Panc1 (cell line): ENCODE results near the gene PXDN. TPM values are rescaled to one million over a fixed set of nuclear protein-coding genes. Genes with fewer than 3 reads are reported as not detected.

Experiments
- ATAC-seq: fragments of 200-7000 bp; cut with Tn5 transposase; 2 replicates; pipeline ENCODE4 v1.9.1; 2020; ENCODE audit warnings: mild to moderate bottlenecking, moderate library complexity
- BruUV-seq: library from RNA; stranded (reverse); fragments of 400-500 nt; replicated peaks from 2 replicates; lab custom pipeline; 2021; lab: Mats Ljungman, UMichigan
- CTCF ChIA-PET: fragments of 300-600 bp; sonication (Branson Sonifier 250); formaldehyde crosslinking; loops from one replicate; lab custom pipeline; 2022; ENCODE audit warnings: antibody characterized with exemption; lab: Charles Lee
- POLR2A ChIA-PET: fragments of 300-600 bp; sonication (Branson Sonifier 250); formaldehyde crosslinking; loops from one replicate; lab custom pipeline; 2022; ENCODE audit warnings: antibody characterized with exemption; lab: Charles Lee
- DNase-seq: peaks from one replicate; pipeline ENCODE4 v3.0.0-alpha.2; 2010; ENCODE audit warnings: low read depth, low spot score
- H3K27ac ChIP-seq: 2 replicates; pipeline ENCODE4 v1.5.1; 2011; ENCODE audit warnings: mild to moderate bottlenecking, low read length, inconsistent platforms
- H3K27me3 ChIP-seq: fragments of 200-500 bp; sonication (Bioruptor generic); 2 replicates; pipeline ENCODE4 v1.6.0; 2014; ENCODE audit warnings: low read length, inconsistent platforms; ENCODE audit not compliant: control insufficient read depth, insufficient read depth
- H3K36me3 ChIP-seq: fragments of 200-500 bp; sonication (Bioruptor generic); 2 replicates; pipeline ENCODE4 v1.5.1; 2014; ENCODE audit warnings: inconsistent platforms, mild to moderate bottlenecking, low read length, moderate library complexity; ENCODE audit not compliant: control insufficient read depth, insufficient read depth
- H3K4me1 ChIP-seq: 2 replicates; pipeline ENCODE4 v1.5.1; 2011; ENCODE audit warnings: inconsistent platforms, mild to moderate bottlenecking, low read length, moderate library complexity; ENCODE audit not compliant: control insufficient read depth, insufficient read depth
- H3K4me3 ChIP-seq, 2 experiments: 2 replicates each; pipeline ENCODE4 v1.5.1; 2011 to 2012; ENCODE audit warnings: low read depth in 2 of 2, low read length in 2 of 2, mild to moderate bottlenecking in 2 of 2, inconsistent platforms in 1 of 2, moderate library complexity in 1 of 2
- H3K9me3 ChIP-seq: fragments of 200-500 bp; sonication (Bioruptor generic); 2 replicates; pipeline ENCODE4 v1.5.1; 2014; ENCODE audit warnings: low read depth, mild to moderate bottlenecking, inconsistent platforms, low read length, moderate library complexity; ENCODE audit not compliant: control insufficient read depth, insufficient read depth
- CTCF ChIP-seq: fragments of 450-650 bp; IDR thresholded peaks from 2 replicates; pipeline ENCODE4 v1.5.1; 2017; ENCODE audit warnings: mild to moderate bottlenecking
- POLR2AphosphoS5 ChIP-seq: IDR thresholded peaks from 2 replicates; pipeline ENCODE4 v1.6.1; 2012; ENCODE audit warnings: mild to moderate bottlenecking, low read depth, low read length, moderate library complexity
- SIN3A ChIP-seq: IDR thresholded peaks from 2 replicates; pipeline ENCODE4 v1.6.1; 2012; ENCODE audit warnings: low read depth, mild to moderate bottlenecking, low read length, moderate library complexity, borderline replicate concordance; ENCODE audit not compliant: insufficient read depth
- TCF7L2 ChIP-seq: IDR thresholded peaks from 2 replicates; pipeline ENCODE4 v1.6.1; 2011; ENCODE audit warnings: mild to moderate bottlenecking, low read depth, low read length, inconsistent platforms
- in situ Hi-C: cut with HindIII; loops from 2 replicates; pipeline ENCODE4 v1.10.0; 2016; ENCODE audit warnings: low sequenced_read_pairs, low pct_unique_long_range_greater_than_20kb
- intact Hi-C: fragments of 100-400 bp; cut with micrococcal nuclease; formaldehyde crosslinking; loops from one replicate; pipeline ENCODE4 v1.10.0; 2022; ENCODE audit not compliant: unreplicated experiment
- total RNA-seq: library from RNA; stranded (reverse); gene quantifications from one replicate; pipeline ENCODE4 v1.2.1, GENCODE V29; 2021; ENCODE audit not compliant: unreplicated experiment
- TF ChIP-seq, protein P1 (sequence below), 2 experiments: IDR thresholded peaks; 2 replicates each; pipeline ENCODE4 v1.6.1; 2011 to 2012; ENCODE audit warnings: low read depth in 2 of 2, control low read depth in 1 of 2, low read length in 1 of 2, mild to moderate bottlenecking in 1 of 2, moderate library complexity in 1 of 2; ENCODE audit not compliant: insufficient read depth in 1 of 2

The PXDN gene
- total RNA-seq, 1 experiment from 2014 or later: 2.5 TPM

- ChIA-PET CTCF (interaction anchor here (0.7 kb wide), 1 partner anchor 127 kb away, joined by 8 read pairs; no protein-coding TSS in a partner anchor), POLR2A (no interaction called here)
- Histone ChIP-seq H3K4me3 (no peak overlapping the region), H3K36me3 (no peaks in the 10 kb centered on the region), H3K27me3 (no peaks in the 10 kb centered on the region), H3K4me1 (peaks cover 57% of the 10 kb centered on the region), H3K27ac (peak overlapping the region; percentile 92), H3K9me3 (no peaks in the 10 kb centered on the region)
- TF ChIP-seq POLR2AphosphoS5 (no peak), SIN3A (no peak), TCF7L2 (no peak)
- in situ Hi-C loops: no loop called here
- DNase-seq (no peak), ATAC-seq (no peak)
- intact Hi-C loops: no loop called here
- no TSS peak for BruUV-seq
Measured at GRCh38 chr2:1602278-1603010, 141.9 kb downstream of the PXDN start.

- H3K27ac ChIP-seq: peak overlapping the region; percentile 92
- H3K4me3 ChIP-seq: no peak overlapping the region
- POLR2A ChIA-PET: no interaction called here
- peaks cover 57% of the 10 kb centered on the region for H3K4me1 ChIP-seq
- TF ChIP-seq, protein P1, sequence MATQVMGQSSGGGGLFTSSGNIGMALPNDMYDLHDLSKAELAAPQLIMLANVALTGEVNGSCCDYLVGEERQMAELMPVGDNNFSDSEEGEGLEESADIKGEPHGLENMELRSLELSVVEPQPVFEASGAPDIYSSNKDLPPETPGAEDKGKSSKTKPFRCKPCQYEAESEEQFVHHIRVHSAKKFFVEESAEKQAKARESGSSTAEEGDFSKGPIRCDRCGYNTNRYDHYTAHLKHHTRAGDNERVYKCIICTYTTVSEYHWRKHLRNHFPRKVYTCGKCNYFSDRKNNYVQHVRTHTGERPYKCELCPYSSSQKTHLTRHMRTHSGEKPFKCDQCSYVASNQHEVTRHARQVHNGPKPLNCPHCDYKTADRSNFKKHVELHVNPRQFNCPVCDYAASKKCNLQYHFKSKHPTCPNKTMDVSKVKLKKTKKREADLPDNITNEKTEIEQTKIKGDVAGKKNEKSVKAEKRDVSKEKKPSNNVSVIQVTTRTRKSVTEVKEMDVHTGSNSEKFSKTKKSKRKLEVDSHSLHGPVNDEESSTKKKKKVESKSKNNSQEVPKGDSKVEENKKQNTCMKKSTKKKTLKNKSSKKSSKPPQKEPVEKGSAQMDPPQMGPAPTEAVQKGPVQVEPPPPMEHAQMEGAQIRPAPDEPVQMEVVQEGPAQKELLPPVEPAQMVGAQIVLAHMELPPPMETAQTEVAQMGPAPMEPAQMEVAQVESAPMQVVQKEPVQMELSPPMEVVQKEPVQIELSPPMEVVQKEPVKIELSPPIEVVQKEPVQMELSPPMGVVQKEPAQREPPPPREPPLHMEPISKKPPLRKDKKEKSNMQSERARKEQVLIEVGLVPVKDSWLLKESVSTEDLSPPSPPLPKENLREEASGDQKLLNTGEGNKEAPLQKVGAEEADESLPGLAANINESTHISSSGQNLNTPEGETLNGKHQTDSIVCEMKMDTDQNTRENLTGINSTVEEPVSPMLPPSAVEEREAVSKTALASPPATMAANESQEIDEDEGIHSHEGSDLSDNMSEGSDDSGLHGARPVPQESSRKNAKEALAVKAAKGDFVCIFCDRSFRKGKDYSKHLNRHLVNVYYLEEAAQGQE (IDR thresholded peaks at IDR 0.05; ENCODE audit: insufficient read depth in 1 of 2, low read depth in 2 of 2, low read length in 1 of 2): no peak
- TF ChIP-seq SIN3A: no peak
- no peak for TF ChIP-seq CTCF
- no peak for TF ChIP-seq TCF7L2
- no peak for TF ChIP-seq POLR2AphosphoS5
- intact Hi-C loops (no loop called here), in situ Hi-C loops (no loop called here)
- no peaks in the 10 kb centered on the region for H3K9me3 ChIP-seq
- no peak for DNase-seq
- no peaks in the 10 kb centered on the region for H3K27me3 ChIP-seq
- ATAC-seq: 0 out of 2 replicates have a peak, but pooled peaks have one; percentile 3
- H3K36me3 ChIP-seq: no peaks in the 10 kb centered on the region
- BruUV-seq: no TSS peak
- CTCF ChIA-PET: interaction anchor here (0.7 to 0.9 kb wide), 2 partner anchors 128 to 149 kb away, joined by 3 to 8 read pairs; no protein-coding TSS in a partner anchor
Measured at GRCh38 chr2:1601471-1602277, 142.6 kb downstream of the PXDN start.
